SK-N-MC (cell line): ENCODE results near the gene NHS.
"Not testable (repeated sequence)": the region's sequence is repeated elsewhere in the genome, so short reads cannot be mapped to it uniquely, and the experiment has no call there.

Experiments used
- EZH2 ChIP-seq: fragments of 200-600 bp; sonication (generic); IDR thresholded peaks from one replicate; pipeline ENCODE4 v1.6.1; 2017; ENCODE audit warnings: antibody characterized with exemption
- FOXP2 ChIP-seq: optimal IDR thresholded peaks from 2 replicates; pipeline ENCODE3; 2011; ENCODE audit warnings: mild to moderate bottlenecking, moderate library complexity; ENCODE audit not compliant: insufficient read depth; ENCODE audit errors: extremely low read length, control extremely low read depth
- POLR2AphosphoS5 ChIP-seq: IDR thresholded peaks from 2 replicates; pipeline ENCODE4 v1.6.1; 2012; ENCODE audit warnings: mild to moderate bottlenecking, low read depth, low read length, borderline replicate concordance

DNA sequence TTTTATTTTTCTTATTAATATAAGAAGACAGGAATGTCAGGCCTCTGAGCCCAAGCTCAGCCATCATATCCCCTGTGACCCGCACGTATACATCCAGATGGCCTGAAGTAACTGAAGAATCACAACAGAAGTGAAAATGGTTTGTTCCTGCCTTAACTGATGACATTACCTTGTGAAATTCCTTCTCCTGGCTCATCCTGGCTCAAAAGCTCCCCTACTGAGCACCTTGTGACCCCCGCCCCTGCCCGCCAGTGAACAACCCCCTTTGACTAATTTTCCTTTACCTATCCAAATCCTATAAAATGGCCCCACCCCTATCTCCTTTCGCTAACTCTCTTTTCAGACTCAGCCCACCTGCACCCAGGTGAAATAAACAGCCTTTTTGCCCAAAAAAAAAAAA, 71.3 kb downstream of the NHS start:
- not testable (repeated sequence) for TF ChIP-seq EZH2, POLR2AphosphoS5, FOXP2
